ENCODE results near the gene SKA1. TPM values are rescaled to one million over a fixed set of nuclear protein-coding genes. Genes with fewer than 3 reads are reported as not detected.

Gene SKA1
- total and polyA plus RNA-seq, 2 of the 4 experiments (the other 2 are of a cell fraction): 5.8 to 5.9 TPM

GRCh38 chr18:50418650-50419049 lies 43.8 kb downstream of the SKA1 start:
- Histone ChIP-seq H3K36me3 (ENCODE audit: control insufficient read depth, insufficient read depth, low read length) (no peaks in the 10 kb centered on the region), H3K4ac (ENCODE audit: low read depth, low read length) (no peak overlapping the region), H3K4me2 (ENCODE audit: low read depth, low read length) (no peak overlapping the region), H3K14ac (replicated peaks; ENCODE audit: low read depth, low read length) (no peak overlapping the region), H3K27me3 (ENCODE audit: control insufficient read depth, insufficient read depth, low read length) (no peaks in the 10 kb centered on the region), H2AFZ (replicated peaks; ENCODE audit: low read length, poor library complexity) (no peak overlapping the region), H3K9me1 (ENCODE audit: insufficient read depth, low read length) (no peaks in the 10 kb centered on the region), H4K91ac (ENCODE audit: insufficient read depth, low read depth, low read length) (no peak overlapping the region), H2BK5ac (ENCODE audit: low read depth, low read length, poor library complexity, severe bottlenecking) (no peak overlapping the region), H3K18ac (ENCODE audit: low read depth, low read length) (no peak overlapping the region), H3K23ac (ENCODE audit: low read depth, low read length) (no peak overlapping the region), H2AK5ac (ENCODE audit: low read depth, low read length) (no peak overlapping the region), H4K8ac (ENCODE audit: low read depth in 2 of 2, low read length in 2 of 2) (no peak overlapping the region), H3K9me3 (ENCODE audit: control insufficient read depth, insufficient read depth, low read length) (no peaks in the 10 kb centered on the region), H3K9ac (ENCODE audit: low read depth, low read length) (no peak overlapping the region), H2BK20ac (ENCODE audit: low read depth, low read length) (no peak overlapping the region), H3K56ac (ENCODE audit: extremely low read depth, insufficient read depth, low read length) (no peak overlapping the region), H4K20me1 (ENCODE audit: insufficient read depth, low read length) (no peaks in the 10 kb centered on the region), H4K5ac (ENCODE audit: low read depth, low read length) (no peak overlapping the region), H2AK9ac (replicated peaks; ENCODE audit: low read depth, low read length, poor library complexity) (no peak overlapping the region), H3K4me1 (ENCODE audit: control insufficient read depth, insufficient read depth, low read length) (no peaks in the 10 kb centered on the region), H2BK15ac (ENCODE audit: low read depth, low read length) (no peak overlapping the region), H3K79me1 (ENCODE audit: low read depth in 1 of 2, low read length in 2 of 2) (no peaks in the 10 kb centered on the region), H3K4me3 (ENCODE audit: insufficient read depth, low read depth, low read length) (no peak overlapping the region), H3K27ac (ENCODE audit: insufficient read depth, low read length) (no peak overlapping the region), H2BK120ac (ENCODE audit: low read depth, low read length) (no peak overlapping the region)
- TF ChIP-seq CTCF (conservative IDR thresholded peaks at IDR 0.05; ENCODE audit: low read depth, low read length) (no peak), ELK1 (IDR thresholded peaks at IDR 0.05; ENCODE audit: borderline replicate concordance, low read depth, low read length) (no peak), SMC3 (IDR thresholded peaks at IDR 0.05; ENCODE audit: low read depth, low read length) (no peak), CEBPB (IDR thresholded peaks at IDR 0.05; ENCODE audit: low read depth, low read length) (no peak), RCOR1 (IDR thresholded peaks at IDR 0.05; ENCODE audit: insufficient replicate concordance, low read length) (no peak), NFE2L2 (IDR thresholded peaks at IDR 0.05; ENCODE audit: low read depth, low read length) (no peak), MXI1 (IDR thresholded peaks at IDR 0.05; ENCODE audit: borderline replicate concordance, low read depth, low read length) (no peak), BHLHE40 (IDR thresholded peaks at IDR 0.05; ENCODE audit: low read depth, low read length) (no peak), POLR2A (IDR thresholded peaks at IDR 0.05; ENCODE audit: low read depth, low read length) (no peak), FOS (IDR thresholded peaks at IDR 0.05; ENCODE audit: low read depth, low read length) (no peak)
- dilution Hi-C loops (cut with HindIII; ENCODE audit: low sequenced_read_pairs, unreplicated experiment) (no loop called here), in situ Hi-C loops (cut with MboI; ENCODE audit: low sequenced_read_pairs) (no loop called here), intact Hi-C loops (cut with micrococcal nuclease) (no loop called here)
- DNase-seq (no peak), ATAC-seq (ENCODE audit: low read depth) (no peak)
- WGBS, 2 experiments (ENCODE audit: extremely low coverage in 2 of 2, insufficient read length in 1 of 2): no CpG with 5 or more reads among the region's 2 CpGs
- ChIA-PET POLR2A (ENCODE audit: unreplicated experiment) (no interaction called here), CTCF (no interaction called here)
- no TSS peak for BruUV-seq (replicated peaks)

All from IMR-90 (cell line).